HEK293T (cell line): Measurements from ENCODE around the gene LRMDA.

ENCODE experiments used
- ARNT ChIP-seq: fragments of 450-650 bp; IDR thresholded peaks from 2 replicates; pipeline ENCODE4 v1.6.1; 2017; ENCODE audit warnings: mild to moderate bottlenecking
- CTBP1 ChIP-seq: fragments of 450-650 bp; IDR thresholded peaks from 2 replicates; pipeline ENCODE4 v1.6.1; 2016; ENCODE audit warnings: borderline replicate concordance
- FOXM1 ChIP-seq: fragments of 450-650 bp; IDR thresholded peaks from 2 replicates; pipeline ENCODE4 v1.6.1; 2017; ENCODE audit warnings: mild to moderate bottlenecking, borderline replicate concordance
- HDGF ChIP-seq: fragments of 450-650 bp; IDR thresholded peaks from 2 replicates; pipeline ENCODE4 v1.6.1; 2017; ENCODE audit warnings: antibody characterized with exemption, borderline replicate concordance
- L3MBTL2 ChIP-seq: fragments of 450-650 bp; conservative IDR thresholded peaks from 2 replicates; pipeline ENCODE4 v1.6.1; 2016; ENCODE audit warnings: mild to moderate bottlenecking
- LEF1 ChIP-seq: fragments of 450-650 bp; IDR thresholded peaks from 2 replicates; pipeline ENCODE4 v1.6.1; 2017; ENCODE audit warnings: mild to moderate bottlenecking, borderline replicate concordance
- NFRKB ChIP-seq: fragments of 450-650 bp; IDR thresholded peaks from 2 replicates; pipeline ENCODE4 v1.6.1; 2016; ENCODE audit warnings: mild to moderate bottlenecking, moderate library complexity
- SP1 ChIP-seq: fragments of 450-650 bp; IDR thresholded peaks from 2 replicates; pipeline ENCODE4 v1.6.1; 2017
- SUZ12 ChIP-seq: fragments of 450-650 bp; IDR thresholded peaks from 2 replicates; pipeline ENCODE4 v1.6.1; 2016; ENCODE audit warnings: mild to moderate bottlenecking
- TARDBP ChIP-seq: fragments of 450-650 bp; IDR thresholded peaks from 2 replicates; pipeline ENCODE4 v1.6.1; 2016
- ZNF384 ChIP-seq: fragments of 450-650 bp; IDR thresholded peaks from 2 replicates; pipeline ENCODE4 v1.6.1; 2016

DNA sequence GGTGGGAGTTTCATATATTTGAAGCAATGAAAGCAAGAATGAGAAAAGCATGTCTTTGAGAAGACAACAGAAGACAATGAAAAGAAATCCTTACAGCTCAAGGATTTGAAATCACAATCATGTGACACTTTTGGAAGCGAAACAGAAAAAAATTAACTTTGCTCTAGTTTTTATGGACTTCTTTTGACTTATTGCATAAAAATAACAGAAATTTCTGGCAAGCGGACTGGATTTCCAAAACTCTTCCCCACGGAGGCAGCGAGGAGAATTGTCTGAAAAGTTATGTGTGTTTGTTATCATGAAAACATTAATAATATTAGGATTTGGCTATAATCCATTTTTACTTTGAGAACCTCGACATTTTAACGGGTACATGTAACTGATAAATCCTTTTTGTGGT is 223.3 kb downstream of the LRMDA start:
- no peak for TF ChIP-seq CTBP1
- no peak for TF ChIP-seq FOXM1
- TF ChIP-seq LEF1: no peak
- no peak for TF ChIP-seq TARDBP
- no peak for TF ChIP-seq ARNT
- TF ChIP-seq SP1: no peak
- TF ChIP-seq NFRKB: no peak
- TF ChIP-seq ZNF384: no peak
- TF ChIP-seq SUZ12: no peak
- no peak for TF ChIP-seq L3MBTL2
- no peak for TF ChIP-seq HDGF
